ENCODE results near the gene GPR176.
A peak's percentile ranks its signal among the peaks of the same experiment; 100 is the strongest.

GPR176 gene

DNA sequence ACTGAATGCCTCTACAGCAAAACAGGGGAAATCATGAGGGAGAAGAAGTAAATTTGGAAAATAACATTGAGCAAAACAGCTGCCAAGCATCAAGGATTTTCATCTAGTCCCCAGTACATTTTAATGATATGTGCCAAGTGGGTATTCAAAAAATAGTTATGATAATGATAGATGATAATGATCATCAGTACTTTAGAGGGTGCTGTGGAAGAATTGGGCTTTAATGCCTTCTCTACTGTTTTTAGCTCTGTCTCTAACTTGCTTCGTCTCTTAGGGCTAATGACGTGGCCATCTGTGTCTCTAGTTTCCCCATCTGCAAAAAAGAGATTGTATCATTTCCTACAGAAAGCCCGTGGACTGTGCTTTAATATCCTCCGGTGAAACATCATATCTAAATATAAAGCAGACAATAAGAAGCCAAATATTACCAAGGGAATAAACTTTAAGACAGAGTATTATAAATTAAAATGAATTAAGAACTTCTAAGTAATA, 127.2 kb downstream of the GPR176 start:
- H3K4ac ChIP-seq (ENCODE audit: low read depth in 1 of 2, low read length in 2 of 2) = no peak overlapping the region
- H3K36me3 ChIP-seq (ENCODE audit: control insufficient read depth in 1 of 2, insufficient read depth in 2 of 2, low read depth in 1 of 2, low read length in 2 of 2) = peaks cover under 1 to 4% of the 10 kb centered on the region in 2 experiments
- no peak overlapping the region for H3K4me3 ChIP-seq (ENCODE audit: insufficient read depth in 1 of 2, low read depth in 1 of 2, low read length in 2 of 2)
- H3K27ac ChIP-seq (ENCODE audit: low read length, poor library complexity, severe bottlenecking) = no peak overlapping the region
- H3K9ac ChIP-seq (ENCODE audit: low read length) = peak overlapping the region; percentile 45
- no peak overlapping the region for H4K8ac ChIP-seq (ENCODE audit: low read length)
- H2BK12ac ChIP-seq (ENCODE audit: low read length in 2 of 2) = no peak overlapping the region
- no peak overlapping the region for H3K14ac ChIP-seq (ENCODE audit: low read length in 2 of 2)
- H3K27me3 ChIP-seq (ENCODE audit: control insufficient read depth in 1 of 2, insufficient read depth in 1 of 2, low read length in 2 of 2) = no peaks in the 10 kb centered on the region
- 83% methylated on average over 2 of the region's 4 CpGs for WGBS
- H2BK15ac ChIP-seq (ENCODE audit: low read depth, poor library complexity, severe bottlenecking) = no peak overlapping the region
- H3K18ac ChIP-seq (ENCODE audit: low read depth in 1 of 2, low read length in 2 of 2) = no peak overlapping the region
- no peak overlapping the region for H2BK5ac ChIP-seq (ENCODE audit: low read depth, low read length, poor library complexity, severe bottlenecking)
- no peak overlapping the region for H4K91ac ChIP-seq (ENCODE audit: low read length)
- no peak overlapping the region for H2BK120ac ChIP-seq (ENCODE audit: low read depth, low read length)
- DNase-seq = no peak
- H2AFZ ChIP-seq (ENCODE audit: low read depth, low read length) = no peak overlapping the region
- peaks cover 7% of the 10 kb centered on the region for H3K4me1 ChIP-seq (ENCODE audit: control insufficient read depth, insufficient read depth, low read depth, low read length)
- no peaks in the 10 kb centered on the region for H3K9me3 ChIP-seq (ENCODE audit: control insufficient read depth, low read length)
- H3K79me1 ChIP-seq (replicated peaks; ENCODE audit: low read length, poor library complexity, severe bottlenecking) = no peaks in the 10 kb centered on the region
- H3K4me2 ChIP-seq (ENCODE audit: low read length, poor library complexity, severe bottlenecking) = no peak overlapping the region
- H3K23ac ChIP-seq (ENCODE audit: low read length in 2 of 2) = no peak overlapping the region
- no peak overlapping the region for H2AK5ac ChIP-seq (ENCODE audit: low read length, severe bottlenecking)

DNA sequence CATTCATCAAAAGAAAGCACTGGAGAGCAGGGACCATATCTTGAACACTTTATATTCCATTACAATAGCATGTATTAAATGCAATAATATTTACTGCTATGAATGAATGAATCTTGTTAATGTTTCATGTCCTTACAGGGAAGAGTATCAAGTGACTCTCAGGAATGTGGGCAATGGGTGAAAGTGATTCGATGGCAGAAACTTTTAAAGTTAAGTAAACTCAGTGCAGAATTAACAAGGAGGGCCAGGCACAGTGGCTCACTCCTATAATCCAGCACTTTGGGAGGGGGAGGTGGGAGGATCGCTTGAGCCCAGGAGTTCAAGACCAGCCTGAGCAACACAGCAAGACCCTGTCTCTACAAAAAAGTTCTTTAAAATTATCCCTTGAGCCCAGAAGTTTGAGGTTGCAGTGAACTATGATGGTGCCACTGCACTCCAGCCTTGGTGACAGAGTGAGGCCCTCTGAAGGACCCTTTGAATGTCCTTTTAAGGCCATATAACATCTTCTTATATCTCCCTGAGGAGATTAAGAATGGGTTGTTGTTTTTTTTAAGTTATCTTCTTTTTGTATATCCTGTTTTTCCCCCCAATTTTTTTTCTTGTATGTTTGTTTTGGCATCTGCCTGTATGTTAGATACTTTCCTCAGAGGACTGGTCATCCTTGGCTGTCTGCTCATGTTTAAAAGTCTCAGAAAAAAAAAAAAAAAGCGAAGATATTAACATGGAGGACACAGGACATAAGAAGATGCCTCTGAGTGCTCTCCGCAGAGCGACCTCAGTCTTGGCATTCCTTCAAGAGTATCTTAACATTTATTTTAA, 127.8 kb downstream of the GPR176 start:
- H3K9ac ChIP-seq (ENCODE audit: low read length) = peak overlapping the region; percentile 45
- H3K23ac ChIP-seq (ENCODE audit: low read length in 2 of 2) = no peak overlapping the region
- DNase-seq = no peak
- H3K9me3 ChIP-seq (ENCODE audit: control insufficient read depth, low read length) = no peaks in the 10 kb centered on the region
- H3K36me3 ChIP-seq (ENCODE audit: control insufficient read depth in 1 of 2, insufficient read depth in 2 of 2, low read depth in 1 of 2, low read length in 2 of 2) = peaks cover 0 to 4% of the 10 kb centered on the region in 2 experiments
- no peak overlapping the region for H3K4ac ChIP-seq (ENCODE audit: low read depth in 1 of 2, low read length in 2 of 2)
- no peak overlapping the region for H2AFZ ChIP-seq (ENCODE audit: low read depth, low read length)
- peaks cover 7% of the 10 kb centered on the region for H3K4me1 ChIP-seq (ENCODE audit: control insufficient read depth, insufficient read depth, low read depth, low read length)
- no peak overlapping the region for H4K8ac ChIP-seq (ENCODE audit: low read length)
- H2AK5ac ChIP-seq (ENCODE audit: low read length, severe bottlenecking) = no peak overlapping the region
- no peak overlapping the region for H4K91ac ChIP-seq (ENCODE audit: low read length)
- H3K79me1 ChIP-seq (replicated peaks; ENCODE audit: low read length, poor library complexity, severe bottlenecking) = no peaks in the 10 kb centered on the region
- H3K4me3 ChIP-seq (ENCODE audit: insufficient read depth in 1 of 2, low read depth in 1 of 2, low read length in 2 of 2) = no peak overlapping the region
- H3K27me3 ChIP-seq (ENCODE audit: control insufficient read depth in 1 of 2, insufficient read depth in 1 of 2, low read length in 2 of 2) = no peaks in the 10 kb centered on the region
- no peak overlapping the region for H2BK120ac ChIP-seq (ENCODE audit: low read depth, low read length)
- H2BK5ac ChIP-seq (ENCODE audit: low read depth, low read length, poor library complexity, severe bottlenecking) = no peak overlapping the region
- H3K18ac ChIP-seq (ENCODE audit: low read depth in 1 of 2, low read length in 2 of 2) = no peak overlapping the region
- no peak overlapping the region for H2BK12ac ChIP-seq (ENCODE audit: low read length in 2 of 2)
- H2BK15ac ChIP-seq (ENCODE audit: low read depth, poor library complexity, severe bottlenecking) = no peak overlapping the region
- 95% methylated on average over 2 of the region's 5 CpGs for WGBS
- no peak overlapping the region for H3K27ac ChIP-seq (ENCODE audit: low read length, poor library complexity, severe bottlenecking)
- H3K4me2 ChIP-seq (ENCODE audit: low read length, poor library complexity, severe bottlenecking) = no peak overlapping the region
- no peak overlapping the region for H3K14ac ChIP-seq (ENCODE audit: low read length in 2 of 2)

DNA sequence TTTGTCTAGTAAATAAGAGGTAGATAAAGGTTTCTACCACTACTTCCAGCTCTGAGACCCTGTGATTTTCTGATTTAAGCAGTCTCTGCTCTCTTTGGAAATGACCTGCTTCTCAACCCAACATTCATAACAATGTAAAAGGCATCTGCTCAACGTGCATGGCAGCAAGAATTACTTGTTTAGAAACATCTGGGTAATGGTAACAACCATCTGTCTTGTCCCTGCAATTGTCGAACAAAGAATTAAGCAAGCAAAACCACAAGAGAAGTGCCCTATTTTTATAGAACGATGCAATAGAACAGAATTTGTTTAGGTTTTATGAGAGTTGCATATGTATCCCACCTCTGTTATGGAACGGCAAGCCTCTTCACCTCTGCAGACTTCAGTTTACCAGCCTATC, 130.3 kb downstream of the GPR176 start:
- H3K79me1 ChIP-seq (replicated peaks; ENCODE audit: low read length, poor library complexity, severe bottlenecking) = peaks cover 4% of the 10 kb centered on the region
- H3K9ac ChIP-seq (ENCODE audit: low read length) = no peak overlapping the region
- no peaks in the 10 kb centered on the region for H3K27me3 ChIP-seq (ENCODE audit: control insufficient read depth in 1 of 2, insufficient read depth in 1 of 2, low read length in 2 of 2)
- WGBS = 15% methylated on average over 2 of the region's 4 CpGs
- H3K18ac ChIP-seq (ENCODE audit: low read depth in 1 of 2, low read length in 2 of 2) = no peak overlapping the region
- H3K9me3 ChIP-seq (ENCODE audit: control insufficient read depth, low read length) = no peaks in the 10 kb centered on the region
- no peak overlapping the region for H2AK5ac ChIP-seq (ENCODE audit: low read length, severe bottlenecking)
- peak; percentile 53 for DNase-seq
- no peak overlapping the region for H3K23ac ChIP-seq (ENCODE audit: low read length in 2 of 2)
- H2BK120ac ChIP-seq (ENCODE audit: low read depth, low read length) = no peak overlapping the region
- H3K14ac ChIP-seq (ENCODE audit: low read length in 2 of 2) = no peak overlapping the region
- no peak overlapping the region for H4K91ac ChIP-seq (ENCODE audit: low read length)
- no peak overlapping the region for H3K4me3 ChIP-seq (ENCODE audit: insufficient read depth in 1 of 2, low read depth in 1 of 2, low read length in 2 of 2)
- peaks cover 10% of the 10 kb centered on the region for H3K4me1 ChIP-seq (ENCODE audit: control insufficient read depth, insufficient read depth, low read depth, low read length)
- no peak overlapping the region for H3K27ac ChIP-seq (ENCODE audit: low read length, poor library complexity, severe bottlenecking)
- no peak overlapping the region for H2BK12ac ChIP-seq (ENCODE audit: low read length in 2 of 2)
- no peak overlapping the region for H4K8ac ChIP-seq (ENCODE audit: low read length)
- H3K36me3 ChIP-seq (ENCODE audit: control insufficient read depth in 1 of 2, insufficient read depth in 2 of 2, low read depth in 1 of 2, low read length in 2 of 2) = no peaks in the 10 kb centered on the region
- no peak overlapping the region for H2BK15ac ChIP-seq (ENCODE audit: low read depth, poor library complexity, severe bottlenecking)
- no peak overlapping the region for H3K4ac ChIP-seq (ENCODE audit: low read depth in 1 of 2, low read length in 2 of 2)
- no peak overlapping the region for H2AFZ ChIP-seq (ENCODE audit: low read depth, low read length)
- H2BK5ac ChIP-seq (ENCODE audit: low read depth, low read length, poor library complexity, severe bottlenecking) = no peak overlapping the region
- no peak overlapping the region for H3K4me2 ChIP-seq (ENCODE audit: low read length, poor library complexity, severe bottlenecking)

DNA sequence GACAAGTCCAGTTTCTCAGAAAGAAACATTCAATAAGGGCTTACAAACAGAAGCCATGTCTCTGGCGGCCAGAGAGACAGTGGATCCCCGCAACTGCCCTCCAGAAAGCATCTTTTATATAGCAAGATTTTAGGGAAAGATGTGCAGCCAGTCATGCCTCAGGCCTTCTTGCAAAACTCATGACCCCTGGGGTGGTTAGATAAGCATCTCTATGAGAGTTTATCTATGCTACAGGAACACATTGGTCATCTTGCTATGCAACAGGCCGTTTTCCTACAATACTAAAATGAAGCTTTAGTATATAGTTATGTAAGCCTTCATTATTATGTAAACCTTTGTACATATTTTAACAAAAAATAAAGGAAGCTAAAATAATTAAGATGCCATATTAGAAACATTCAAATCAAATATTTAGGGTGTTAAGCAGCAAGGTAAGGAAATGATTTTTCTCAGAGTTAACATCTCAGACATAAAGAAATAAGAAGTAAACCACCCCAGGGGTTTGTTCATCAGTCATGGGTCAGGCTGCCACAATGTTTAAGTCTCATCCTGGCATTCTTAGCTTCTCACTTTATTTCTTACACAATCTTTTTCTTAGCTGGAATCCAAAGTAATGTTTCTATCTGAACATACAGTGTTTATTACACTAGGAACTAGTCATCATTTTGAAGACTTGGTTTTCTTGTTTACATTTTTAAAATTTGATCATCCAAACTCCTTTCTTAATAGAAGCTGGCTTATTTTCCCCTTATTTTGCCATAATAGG, 131.1 kb downstream of the GPR176 start:
- H3K27me3 ChIP-seq (ENCODE audit: control insufficient read depth in 1 of 2, insufficient read depth in 1 of 2, low read length in 2 of 2) = no peaks in the 10 kb centered on the region
- peaks cover 11% of the 10 kb centered on the region for H3K4me1 ChIP-seq (ENCODE audit: control insufficient read depth, insufficient read depth, low read depth, low read length)
- peak overlapping the region; percentile 73 for H3K27ac ChIP-seq (ENCODE audit: low read length, poor library complexity, severe bottlenecking)
- no peak overlapping the region for H4K91ac ChIP-seq (ENCODE audit: low read length)
- 100% methylated on average over 2 of the region's 3 CpGs for WGBS
- no peak overlapping the region for H3K4ac ChIP-seq (ENCODE audit: low read depth in 1 of 2, low read length in 2 of 2)
- H2AFZ ChIP-seq (ENCODE audit: low read depth, low read length) = no peak overlapping the region
- peak; percentile 58 for DNase-seq
- peaks cover 4% of the 10 kb centered on the region for H3K79me1 ChIP-seq (replicated peaks; ENCODE audit: low read length, poor library complexity, severe bottlenecking)
- H2BK15ac ChIP-seq (ENCODE audit: low read depth, poor library complexity, severe bottlenecking) = no peak overlapping the region
- H3K23ac ChIP-seq (ENCODE audit: low read length in 2 of 2) = no peak overlapping the region
- H3K36me3 ChIP-seq (ENCODE audit: control insufficient read depth in 1 of 2, insufficient read depth in 2 of 2, low read depth in 1 of 2, low read length in 2 of 2) = no peaks in the 10 kb centered on the region
- H3K14ac ChIP-seq (ENCODE audit: low read length in 2 of 2) = no peak overlapping the region
- H3K9me3 ChIP-seq (ENCODE audit: control insufficient read depth, low read length) = no peaks in the 10 kb centered on the region
- H3K9ac ChIP-seq (ENCODE audit: low read length) = no peak overlapping the region
- H2BK120ac ChIP-seq (ENCODE audit: low read depth, low read length) = no peak overlapping the region
- peak overlapping the region; percentile 44 for H2AK5ac ChIP-seq (ENCODE audit: low read length, severe bottlenecking)
- H3K18ac ChIP-seq (ENCODE audit: low read depth in 1 of 2, low read length in 2 of 2) = no peak overlapping the region
- no peak overlapping the region for H2BK5ac ChIP-seq (ENCODE audit: low read depth, low read length, poor library complexity, severe bottlenecking)
- no peak overlapping the region for H3K4me3 ChIP-seq (ENCODE audit: insufficient read depth in 1 of 2, low read depth in 1 of 2, low read length in 2 of 2)
- H4K8ac ChIP-seq (ENCODE audit: low read length) = no peak overlapping the region
- no peak overlapping the region for H3K4me2 ChIP-seq (ENCODE audit: low read length, poor library complexity, severe bottlenecking)
- no peak overlapping the region for H2BK12ac ChIP-seq (ENCODE audit: low read length in 2 of 2)

Data from mesenchymal stem cell (in vitro differentiated cells and primary cell).